BJ (cell line): ENCODE results near the gene MRPL48. TPM values are rescaled to one million over a fixed set of nuclear protein-coding genes. Genes with fewer than 3 reads are reported as not detected.

ENCODE experiments used
- CTCF ChIA-PET: fragments of 350-600 bp; formaldehyde crosslinking; extraction: SDS; loops from one replicate; lab custom pipeline; 2021; ENCODE audit warnings: antibody characterized with exemption, inconsistent platforms; lab: Yijun Ruan, JAX
- POLR2A ChIA-PET: fragments of 300-600 bp; sonication (Branson Sonifier 250); formaldehyde crosslinking; extraction: SDS; loops from one replicate; lab custom pipeline; 2021; ENCODE audit warnings: antibody characterized with exemption; lab: Charles Lee
- DNase-seq: peaks from one replicate; pipeline ENCODE4 v3.0.0-alpha.2; 2011; ENCODE audit warnings: low read depth
- H3K27me3 ChIP-seq: 2 replicates; pipeline ENCODE4 v1.6.0; 2011; ENCODE audit warnings: low read length; ENCODE audit not compliant: control insufficient read depth, insufficient read depth
- H3K36me3 ChIP-seq: 2 replicates; pipeline ENCODE4 v1.5.1; 2011; ENCODE audit warnings: low read length; ENCODE audit not compliant: control insufficient read depth, insufficient read depth
- H3K4me3 ChIP-seq: 2 replicates; pipeline ENCODE4 v1.5.1; 2011; ENCODE audit warnings: low read depth, mild to moderate bottlenecking, control low read depth, low read length
- CTCF ChIP-seq: IDR thresholded peaks from 2 replicates; pipeline ENCODE4 v1.5.1; 2011; ENCODE audit warnings: low read depth, mild to moderate bottlenecking, control low read depth, inconsistent platforms, low read length, moderate library complexity; ENCODE audit not compliant: insufficient read depth
- polyA plus RNA-seq: library from polyadenylated mRNA; depleted of rRNA; stranded (reverse); fragments of >200 nt; gene quantifications from 2 replicates; pipeline ENCODE4 v1.2.3, GENCODE V29; 2011; rRNA removed

The MRPL48 gene
- polyA plus RNA-seq, 1 experiment: 52.3 TPM

GRCh38 chr11:73902303-73902702 is 114.6 kb downstream of the MRPL48 start:
- Histone ChIP-seq H3K4me3 (no peak overlapping the region), H3K27me3 (no peaks in the 10 kb centered on the region), H3K36me3 (peaks cover 2% of the 10 kb centered on the region)
- CTCF ChIA-PET: no interaction called here
- no peak for TF ChIP-seq CTCF
- DNase-seq: no peak
- POLR2A ChIA-PET: no interaction called here

- POLR2A ChIA-PET: no interaction called here
- CTCF ChIA-PET: interaction anchor here (1.0 to 1.1 kb wide), 2 partner anchors 11 to 32 kb away, joined by 3 to 4 read pairs; no protein-coding TSS in a partner anchor
- H3K36me3 ChIP-seq: no peaks in the 10 kb centered on the region; the same call in 1 of the 2 replicates
- no peaks in the 10 kb centered on the region for H3K27me3 ChIP-seq
- no peak for DNase-seq
- no peak for TF ChIP-seq CTCF
- H3K4me3 ChIP-seq: no peak overlapping the region
Measured at GRCh38 chr11:73907191-73907590, 119.5 kb downstream of the MRPL48 start.

- no peak for TF ChIP-seq CTCF
- POLR2A ChIA-PET: interaction anchor here (0.5 kb wide), 1 partner anchor 1521 kb away, joined by 3 read pairs; no protein-coding TSS in a partner anchor
- DNase-seq: no peak
- Histone ChIP-seq H3K36me3 (peaks cover 3% of the 10 kb centered on the region), H3K27me3 (no peaks in the 10 kb centered on the region), H3K4me3 (no peak overlapping the region)
- CTCF ChIA-PET: interaction anchor here (1.2 kb wide), 1 partner anchor 12 kb away, joined by 3 read pairs; no protein-coding TSS in a partner anchor
Measured at GRCh38 chr11:73912026-73912425, 124.4 kb downstream of the MRPL48 start.

- CTCF ChIA-PET: no interaction called here
- DNase-seq: no peak
Measured at GRCh38 chr11:73913472-73913871, 125.8 kb downstream of the MRPL48 start.

GRCh38 chr11:73914284-73914683 is 126.6 kb downstream of the MRPL48 start:
- TF ChIP-seq CTCF: no peak
- POLR2A ChIA-PET: no interaction called here
- DNase-seq: no peak
- H3K4me3 ChIP-seq: no peak overlapping the region
- H3K36me3 ChIP-seq: peaks cover 4% of the 10 kb centered on the region
- H3K27me3 ChIP-seq: no peaks in the 10 kb centered on the region
- CTCF ChIA-PET: no interaction called here

More at GRCh38 chr11:73913472-73913871, 125.8 kb downstream of the MRPL48 start:
- Histone ChIP-seq H3K27me3 (no peaks in the 10 kb centered on the region), H3K36me3 (peaks cover 4% of the 10 kb centered on the region), H3K4me3 (no peak overlapping the region)
- POLR2A ChIA-PET: no interaction called here
- TF ChIP-seq CTCF: no peak

Other genes with a start within 250 kb of the MRPL48 start
- gene FAM168A, start 189.8 kb upstream of the MRPL48 start, polyA plus RNA-seq: 18.0 and 19.1 TPM in 2 replicates
- 0.29 and 0.40 TPM in 2 replicates for gene PLEKHB1, start 141.3 kb upstream of the MRPL48 start, polyA plus RNA-seq
- 73.5 and 105 TPM in 2 replicates for gene RAB6A, start 26.8 kb upstream of the MRPL48 start, polyA plus RNA-seq
- 61.6 and 62.5 TPM in 2 replicates for gene COA4, start 89.0 kb downstream of the MRPL48 start, polyA plus RNA-seq
- 12.2 and 14.7 TPM in 2 replicates for gene PAAF1, start 89.1 kb downstream of the MRPL48 start, polyA plus RNA-seq
- 0.40 and 0.47 TPM in 2 replicates for gene DNAJB13, start 163.2 kb downstream of the MRPL48 start, polyA plus RNA-seq
- gene UCP2, start 195.0 kb downstream of the MRPL48 start, polyA plus RNA-seq: 15.7 and 26.6 TPM in 2 replicates
- 0.54 and 0.77 TPM in 2 replicates for gene UCP3, start 221.2 kb downstream of the MRPL48 start, polyA plus RNA-seq